K562 (cell line): Measurements from ENCODE around the gene HYOU1. TPM values are rescaled to one million over a fixed set of nuclear protein-coding genes. Genes with fewer than 3 reads are reported as not detected.

Experiments
- ATAC-seq: fragments of 200-7000 bp; cut with Tn5 transposase; 3 replicates; pipeline ENCODE4 v1.9.1; 2020; ENCODE audit warnings: moderate library complexity
- BruUV-seq: library from RNA; stranded (reverse); fragments of 400-500 nt; replicated peaks from 2 replicates; lab custom pipeline; 2021; lab: Mats Ljungman, UMichigan
- CTCF ChIA-PET: fragments of 300-600 bp; formaldehyde crosslinking; extraction: SDS; loops from one replicate; lab custom pipeline; 2021; ENCODE audit warnings: low intra/inter-chr PET ratio; lab: Yijun Ruan, JAX
- POLR2A ChIA-PET: fragments of 300-600, 350-650 bp; sonication (Branson Sonifier 250); formaldehyde crosslinking; extraction: SDS; loops from one replicate; lab custom pipeline; 2021; ENCODE audit warnings: antibody characterized with exemption, inconsistent platforms; lab: Yijun Ruan, JAX
- DNase-seq, 4 experiments: peaks; one replicate each; pipeline versions ENCODE4 v3.0.0 to v3.0.0-alpha.2; 2011 to 2018; ENCODE audit warnings: low spot score in 3 of 4, mixed read lengths in 3 of 4; ENCODE audit errors: extremely low read depth in 1 of 4
- FAIRE-seq: peaks from 2 replicates; lab custom pipeline; 2011; peaks lifted over from hg19 to GRCh38; lab: Jason Lieb, UNC
- H2AFZ ChIP-seq: 2 replicates; pipeline ENCODE4 v1.6.0; 2011; ENCODE audit warnings: low read depth, low read length, control low read depth, inconsistent platforms
- H3K27ac ChIP-seq: fragments of 200-600 bp; 3 replicates; pipeline ENCODE4 v1.8.0; 2011; ENCODE audit warnings: low read depth, mild to moderate bottlenecking, control low read depth, inconsistent platforms, low read length, moderate library complexity, mixed read lengths; ENCODE audit errors: extremely low read depth
- H3K27me3 ChIP-seq, 2 experiments: fragments of 300-600 bp in 1 of 2; 2 replicates in 1 of 2; 3 replicates in 1 of 2; pipeline versions ENCODE4 v1.6.0 to v1.8.0; 2011; ENCODE audit warnings: inconsistent platforms in 2 of 2, low read length in 2 of 2, mild to moderate bottlenecking in 1 of 2, mixed read lengths in 1 of 2, moderate library complexity in 1 of 2; ENCODE audit not compliant: control insufficient read depth in 2 of 2, insufficient read depth in 2 of 2
- H3K36me3 ChIP-seq: fragments of 300-600 bp; 3 replicates; pipeline ENCODE4 v1.8.0; 2011; ENCODE audit warnings: mild to moderate bottlenecking, low read length, inconsistent platforms; ENCODE audit not compliant: control insufficient read depth, insufficient read depth
- H3K4me1 ChIP-seq, 2 experiments: fragments of 200-600 bp in 1 of 2; replicated peaks in 1 of 2; 2 replicates in 1 of 2; 3 replicates in 1 of 2; pipeline versions ENCODE4 v1.5.1 to v1.8.0; 2011; ENCODE audit warnings: inconsistent platforms in 2 of 2, low read length in 2 of 2, mild to moderate bottlenecking in 1 of 2, mixed read lengths in 1 of 2, moderate library complexity in 1 of 2; ENCODE audit not compliant: control insufficient read depth in 2 of 2, insufficient read depth in 2 of 2
- H3K4me2 ChIP-seq: 2 replicates; pipeline ENCODE4 v1.6.1; 2011; ENCODE audit warnings: low read length, control low read depth, inconsistent platforms, mixed read lengths; ENCODE audit not compliant: insufficient read depth
- H3K4me3 ChIP-seq: fragments of 200-600 bp; sonication (generic), shearing (Covaris generic); 2 replicates; pipeline ENCODE4 v1.5.1; 2016; ENCODE audit warnings: control low read depth, inconsistent platforms
- H3K79me2 ChIP-seq: fragments of 200-600 bp; 3 replicates; pipeline ENCODE4 v1.8.0; 2011; ENCODE audit warnings: low read length, inconsistent platforms; ENCODE audit not compliant: control insufficient read depth, insufficient read depth
- H3K9ac ChIP-seq, 2 experiments: 2 replicates each; pipeline versions ENCODE4 v1.6.0 to v1.6.1; 2011; ENCODE audit warnings: low read depth in 2 of 2, low read length in 2 of 2, control low read depth in 1 of 2, inconsistent platforms in 1 of 2, mild to moderate bottlenecking in 1 of 2, mixed read lengths in 1 of 2; ENCODE audit not compliant: insufficient read depth in 1 of 2
- H3K9me1 ChIP-seq: one replicate; pipeline ENCODE4 v1.6.0; 2011; ENCODE audit warnings: inconsistent platforms, mild to moderate bottlenecking, low read length, moderate library complexity; ENCODE audit not compliant: control insufficient read depth, insufficient read depth
- H3K9me3 ChIP-seq: replicated peaks from 2 replicates; pipeline ENCODE4 v1.5.1; 2011; ENCODE audit warnings: low read depth, low read length, inconsistent platforms; ENCODE audit not compliant: control insufficient read depth, insufficient read depth
- H4K20me1 ChIP-seq: replicated peaks from 2 replicates; pipeline ENCODE4 v1.6.1; 2011; ENCODE audit warnings: low read length, inconsistent platforms, mixed read lengths; ENCODE audit not compliant: control insufficient read depth, insufficient read depth
- ARID1B ChIP-seq: fragments of 450-650 bp; IDR thresholded peaks from 2 replicates; pipeline ENCODE4 v1.6.1; 2016; ENCODE audit warnings: antibody characterized with exemption, mild to moderate bottlenecking, inconsistent platforms
- ESRRB ChIP-seq: fragments of 250-450 bp; sonication (Bioruptor Pico); IDR thresholded peaks from 2 replicates; pipeline ENCODE4 v1.5.0; 2020; ENCODE audit warnings: mild to moderate bottlenecking, moderate library complexity, borderline replicate concordance
- FOXA3 ChIP-seq, 2 experiments: fragments of 450-650 bp in 1 of 2; sonication (generic) in 1 of 2; formaldehyde crosslinking; IDR thresholded peaks in 1 of 2; conservative IDR thresholded peaks in 1 of 2; 2 replicates each; pipeline versions ENCODE4 v1.4.0 to v1.8.0; 2020 to 2022; ENCODE audit warnings: mild to moderate bottlenecking in 2 of 2, missing genetic modification reagents in 1 of 2
- HNRNPL ChIP-seq: fragments of 200-400 bp; formaldehyde crosslinking; IDR thresholded peaks from 2 replicates; pipeline ENCODE4 v1.6.1; 2017; ENCODE audit warnings: low read depth, mild to moderate bottlenecking, low read length
- L3MBTL2 ChIP-seq: fragments of 450-650 bp; IDR thresholded peaks from 2 replicates; pipeline ENCODE4 v1.6.1; 2016; ENCODE audit warnings: mild to moderate bottlenecking, moderate library complexity
- PPARD ChIP-seq: fragments of 250-450 bp; sonication (Bioruptor Pico); IDR thresholded peaks from 2 replicates; pipeline ENCODE4 v1.8.0; 2022; ENCODE audit warnings: inconsistent platforms, mild to moderate bottlenecking, moderate library complexity
- RBM34 ChIP-seq: fragments of 200-400 bp; formaldehyde crosslinking; IDR thresholded peaks from 2 replicates; pipeline ENCODE4 v1.6.1; 2018; ENCODE audit warnings: low read length, borderline replicate concordance; ENCODE audit not compliant: insufficient read depth
- SRSF3 ChIP-seq: fragments of 200-400 bp; formaldehyde crosslinking; IDR thresholded peaks from 2 replicates; pipeline ENCODE4 v1.6.1; 2016; ENCODE audit warnings: mild to moderate bottlenecking, low read length, moderate library complexity; ENCODE audit not compliant: insufficient read depth
- ZNF134 ChIP-seq: fragments of 250-450 bp; sonication (Bioruptor Pico); conservative IDR thresholded peaks from 2 replicates; pipeline ENCODE4 v1.4.0; 2020
- ZNF184 ChIP-seq: sonication (generic); formaldehyde crosslinking; IDR thresholded peaks from 2 replicates; pipeline ENCODE4 v1.5.0; 2020; ENCODE audit warnings: missing genetic modification reagents
- ZNF224 ChIP-seq: sonication (generic); formaldehyde crosslinking; IDR thresholded peaks from 2 replicates; pipeline ENCODE4 v1.8.0; 2022; ENCODE audit warnings: mild to moderate bottlenecking, missing genetic modification reagents
- ZNF41 ChIP-seq: fragments of 250-450 bp; sonication (Bioruptor Pico); conservative IDR thresholded peaks from 2 replicates; pipeline ENCODE4 v1.4.0; 2020; ENCODE audit warnings: mild to moderate bottlenecking
- ZNF696 ChIP-seq: fragments of 250-450 bp; sonication (Bioruptor Pico); conservative IDR thresholded peaks from 2 replicates; pipeline ENCODE4 v1.4.0; 2020; ENCODE audit warnings: mild to moderate bottlenecking, moderate library complexity
- WGBS: fragments of 100-300 bp; shearing (Covaris generic); methylation state at CpG from one replicate; pipeline ENCODE4 v1.1.6; 2016; ENCODE audit warnings: low coverage, mixed read lengths; ENCODE audit not compliant: insufficient coverage; ENCODE audit errors: missing lambda C conversion rate; 5-methylcytosine and 5-hydroxymethylcytosine counted together
- in situ Hi-C: fragments of 300-500 bp; cut with MboI; formaldehyde crosslinking; loops from 4 replicates; pipeline ENCODE4 v1.15.0; 2018; ENCODE audit warnings: inconsistent platforms, mixed read lengths
- intact Hi-C: fragments of 100-400 bp; cut with micrococcal nuclease; formaldehyde crosslinking; loops from 2 replicates; pipeline ENCODE4 v1.14.2; 2022
- polyA plus RNA-seq, 8 experiments: library from polyadenylated mRNA; depleted of rRNA in 4 of 8; stranded (reverse) in 5 of 8; unstranded in 3 of 8; fragments of >200 nt; fragmentation: Nextera tagmentation in 2 of 8; fragmentation: Illumina TruSeq in 1 of 8; extraction: Ambion mirVana in 2 of 8; extraction: Trizol in 1 of 8; gene quantifications; 2 replicates each; pipeline versions ENCODE4 v1.2.1 to v1.2.3, GENCODE V29; 2011 to 2014; ENCODE audit warnings: inconsistent platforms in 1 of 8, missing spikeins in 1 of 8
- total RNA-seq, 7 experiments: library from RNA; depleted of rRNA in 6 of 7; stranded (reverse); fragments of >200 nt in 6 of 7; fragmentation: Illumina TruSeq in 2 of 7; extraction: Trizol in 2 of 7; gene quantifications; 2 replicates each; pipeline versions ENCODE4 v1.2.1 to v1.2.3, GENCODE V29; 2011 to 2021; ENCODE audit warnings: low replicate concordance in 1 of 7
- TF ChIP-seq, protein P1 (sequence below): fragments of 250-450 bp; sonication (Bioruptor Pico); IDR thresholded peaks from 2 replicates; pipeline ENCODE4 v1.5.0; 2021; ENCODE audit warnings: mild to moderate bottlenecking, moderate library complexity
- TF ChIP-seq, protein P2 (sequence below), 2 experiments: fragments of 450-650 bp; IDR thresholded peaks; 2 replicates each; pipeline ENCODE4 v1.6.1; 2016
- TF ChIP-seq, protein P3 (sequence below): IDR thresholded peaks from 2 replicates; pipeline ENCODE4 v1.6.1; 2012; ENCODE audit warnings: low read depth, low read length, improper control_type of control experiment, borderline replicate concordance

Gene HYOU1
- total and polyA plus RNA-seq, 9 of the 15 experiments (the other 6 are each of a cell fraction or from before 2014, with no cell fraction given) = 19.5 to 197 (median 128) TPM

DNA sequence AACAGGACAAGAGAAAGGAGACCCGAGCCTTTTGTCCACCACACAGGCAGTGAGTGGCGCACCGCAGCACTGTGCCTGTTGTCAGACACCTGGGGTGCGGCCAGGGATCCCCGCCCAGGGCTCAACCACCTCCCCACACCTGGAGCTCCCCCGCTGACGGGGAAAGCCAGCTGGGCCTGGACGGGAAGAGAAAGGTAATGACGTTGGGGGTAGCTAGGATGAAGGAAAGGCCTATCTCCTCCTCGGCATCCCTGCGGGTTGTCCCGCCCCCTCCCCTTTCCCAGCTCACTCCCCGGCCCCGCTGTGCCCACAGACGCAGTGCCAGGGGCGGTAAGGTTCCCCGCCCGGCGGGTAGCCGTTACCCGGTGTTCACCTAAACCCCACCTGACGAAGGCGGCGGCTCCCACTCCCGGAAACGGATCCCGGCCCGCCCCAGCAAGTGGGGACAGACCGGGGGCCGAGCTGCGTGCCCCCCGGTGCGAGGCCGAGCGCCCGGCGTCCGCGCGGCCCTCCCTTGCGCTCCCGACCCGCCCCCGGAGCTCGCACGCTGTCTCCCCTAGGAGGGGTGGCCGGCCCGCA lies 495 bp downstream of the HYOU1 start:
- in situ Hi-C loops = no loop called here
- intact Hi-C loops = loop anchor here (2.0 kb wide), 2 partner anchors 38 kb away; partner anchors contain the start of genes RPS25 and TRAPPC4
- peak in 3 of 4 experiments; percentile 34 to 61 (median 38) for DNase-seq
- TF ChIP-seq ZNF224 (CRISPR knock-in tag) (no peak), SRSF3 (peak; percentile 94; the same call in 1 of the 2 replicates), ZNF696 (no peak), FOXA3 (CRISPR knock-in tag; conservative IDR thresholded peaks at IDR 0.05 in 1 of 2, IDR thresholded peaks at IDR 0.05 in 1 of 2) (no peak), PPARD (CRISPR knock-in tag) (no peak), RBM34 (no peak), ZNF134 (no peak), ZNF184 (CRISPR knock-in tag) (no peak), HNRNPL (no peak; the same call in 1 of the 2 replicates), ARID1B (no peak), ZNF41 (no peak), L3MBTL2 (no peak), ESRRB (CRISPR knock-in tag) (no peak)
- TF ChIP-seq, protein P1, sequence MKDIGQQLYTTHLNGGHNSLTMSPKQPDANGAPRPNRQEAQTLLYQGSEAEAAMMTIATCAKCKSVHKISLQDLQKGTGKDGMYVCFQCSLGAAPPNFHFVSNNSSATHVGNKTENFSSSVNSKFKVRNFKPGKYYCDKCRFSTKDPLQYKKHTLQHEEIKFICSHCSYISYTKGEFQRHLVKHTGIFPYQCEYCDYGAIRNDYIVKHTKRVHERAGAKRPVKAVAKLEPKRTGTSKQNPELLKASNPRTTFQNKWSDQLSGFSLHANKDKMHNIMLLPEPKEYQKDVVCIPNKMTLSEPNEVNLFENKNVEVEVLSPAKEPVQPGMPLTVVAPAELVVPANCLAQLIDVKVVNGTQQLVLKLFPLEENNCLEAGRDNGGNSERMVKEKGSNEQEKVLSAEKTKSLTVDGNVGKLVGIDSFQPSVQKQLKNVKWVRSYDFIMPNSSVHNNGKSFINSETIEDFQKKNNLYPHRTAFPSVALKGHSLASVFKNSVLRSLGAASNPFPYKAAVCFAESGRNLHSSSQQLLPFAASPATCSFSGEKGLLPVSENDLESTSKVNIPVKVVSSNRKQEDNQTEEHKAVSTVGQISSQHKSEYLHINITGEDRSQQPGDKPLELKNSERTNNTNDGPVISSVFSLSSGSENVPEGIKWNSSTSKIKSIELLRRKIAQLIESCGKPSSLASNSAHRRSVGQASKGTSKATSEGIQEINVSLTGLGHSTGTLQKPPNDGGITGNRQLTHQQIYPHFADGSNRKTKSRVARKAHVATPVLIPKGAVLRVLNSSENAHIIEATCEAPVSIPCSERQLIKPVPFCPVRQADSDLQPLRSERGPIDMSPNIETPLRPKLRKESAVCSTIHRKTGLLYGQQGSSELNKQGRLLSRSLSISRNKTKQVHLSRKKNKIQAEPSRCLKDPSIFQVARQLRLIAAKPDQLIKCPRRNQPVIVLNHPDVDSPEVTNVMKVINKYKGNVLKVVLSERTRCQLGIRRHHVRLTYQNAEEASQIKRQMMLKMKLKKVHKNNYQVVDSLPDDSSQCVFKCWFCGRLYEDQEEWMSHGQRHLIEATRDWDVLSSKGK (CRISPR knock-in tag) = no peak
- TF ChIP-seq, protein P2, sequence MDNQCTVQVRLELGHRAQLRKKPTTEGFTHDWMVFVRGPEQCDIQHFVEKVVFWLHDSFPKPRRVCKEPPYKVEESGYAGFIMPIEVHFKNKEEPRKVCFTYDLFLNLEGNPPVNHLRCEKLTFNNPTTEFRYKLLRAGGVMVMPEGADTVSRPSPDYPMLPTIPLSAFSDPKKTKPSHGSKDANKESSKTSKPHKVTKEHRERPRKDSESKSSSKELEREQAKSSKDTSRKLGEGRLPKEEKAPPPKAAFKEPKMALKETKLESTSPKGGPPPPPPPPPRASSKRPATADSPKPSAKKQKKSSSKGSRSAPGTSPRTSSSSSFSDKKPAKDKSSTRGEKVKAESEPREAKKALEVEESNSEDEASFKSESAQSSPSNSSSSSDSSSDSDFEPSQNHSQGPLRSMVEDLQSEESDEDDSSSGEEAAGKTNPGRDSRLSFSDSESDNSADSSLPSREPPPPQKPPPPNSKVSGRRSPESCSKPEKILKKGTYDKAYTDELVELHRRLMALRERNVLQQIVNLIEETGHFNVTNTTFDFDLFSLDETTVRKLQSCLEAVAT (IDR thresholded peaks at IDR 0.05) = no peak
- TF ChIP-seq, protein P3, sequence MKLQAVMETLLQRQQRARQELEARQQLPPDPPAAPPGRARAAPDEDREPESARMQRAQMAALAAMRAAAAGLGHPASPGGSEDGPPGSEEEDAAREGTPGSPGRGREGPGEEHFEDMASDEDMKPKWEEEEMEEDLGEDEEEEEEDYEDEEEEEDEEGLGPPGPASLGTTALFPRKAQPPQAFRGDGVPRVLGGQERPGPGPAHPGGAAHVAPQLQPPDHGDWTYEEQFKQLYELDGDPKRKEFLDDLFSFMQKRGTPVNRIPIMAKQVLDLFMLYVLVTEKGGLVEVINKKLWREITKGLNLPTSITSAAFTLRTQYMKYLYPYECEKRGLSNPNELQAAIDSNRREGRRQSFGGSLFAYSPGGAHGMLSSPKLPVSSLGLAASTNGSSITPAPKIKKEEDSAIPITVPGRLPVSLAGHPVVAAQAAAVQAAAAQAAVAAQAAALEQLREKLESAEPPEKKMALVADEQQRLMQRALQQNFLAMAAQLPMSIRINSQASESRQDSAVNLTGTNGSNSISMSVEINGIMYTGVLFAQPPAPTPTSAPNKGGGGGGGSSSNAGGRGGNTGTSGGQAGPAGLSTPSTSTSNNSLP = no peak

More for the DNA sequence above, 495 bp downstream of the HYOU1 start:
- Histone ChIP-seq H3K9me1 (no peaks in the 10 kb centered on the region), H3K27me3 (no peaks in the 10 kb centered on the region), H3K4me3 (peak overlapping the region; percentile 98), H2AFZ (peak overlapping the region; percentile 82), H3K79me2 (peaks cover 48% of the 10 kb centered on the region), H3K4me2 (peak overlapping the region; percentile 91), H3K9ac (peak overlapping the region; percentile 94 to 97), H4K20me1 (no peaks in the 10 kb centered on the region), H3K9me3 (no peaks in the 10 kb centered on the region), H3K4me1 (peaks cover 18 to 21% of the 10 kb centered on the region in 2 experiments; a peak in 3 of 5 replicates), H3K36me3 (peaks cover 51% of the 10 kb centered on the region), H3K27ac (peak overlapping the region; percentile 95)
- no TSS peak for BruUV-seq
- ATAC-seq = peak; percentile 24
- no peak for FAIRE-seq
- WGBS = under 1% methylated on average over 39 of the region's 48 CpGs
- ChIA-PET CTCF (no interaction called here), POLR2A (interaction anchor here (0.6 to 8.8 kb wide), 21 partner anchors 10 to 267 kb away, joined by 3 to 132 read pairs (median 4); partner anchors contain the start of genes HMBS and VPS11)
